HCT116 (cell line): ENCODE measurements around the gene FRMPD1. TPM values are rescaled to one million over a fixed set of nuclear protein-coding genes. Genes with fewer than 3 reads are reported as not detected.

Experiments
- ATAC-seq: fragments of 200-7000 bp; cut with Tn5 transposase; 2 replicates; pipeline ENCODE4 v1.9.1; 2020; ENCODE audit warnings: mild to moderate bottlenecking, moderate library complexity
- BruUV-seq: library from RNA; stranded (reverse); fragments of 400-500 nt; replicated peaks from 2 replicates; lab custom pipeline; 2021; lab: Mats Ljungman, UMichigan
- CTCF ChIA-PET: fragments of 300-600 bp; sonication (Branson Sonifier 250); formaldehyde crosslinking; loops from one replicate; lab custom pipeline; 2021; ENCODE audit warnings: antibody characterized with exemption; lab: Charles Lee
- POLR2A ChIA-PET: fragments of 300-600, 350-600 bp; sonication (Branson Sonifier 250); formaldehyde crosslinking; loops from one replicate; lab custom pipeline; 2021; ENCODE audit warnings: antibody characterized with exemption; lab: Charles Lee
- RAD21 ChIA-PET, 2 experiments: fragments of 300-600 bp; sonication (Branson Sonifier 250); formaldehyde crosslinking; loops; one replicate each; lab custom pipeline; 2023; ENCODE audit warnings: low total read pairs in 2 of 2; ENCODE audit not compliant: uncharacterized antibody in 2 of 2, unreplicated experiment in 2 of 2, low non-redundant PET in 1 of 2; lab: Charles Lee
- DNase-seq: peaks from one replicate; pipeline ENCODE4 v3.0.0-alpha.2; 2010; ENCODE audit warnings: low read depth, low spot score
- H2AFZ ChIP-seq: fragments of 200-600 bp; shearing (Covaris generic), sonication (generic); 2 replicates; pipeline ENCODE4 v1.6.1; 2017; ENCODE audit warnings: low read depth, mixed run types, mixed read lengths, antibody characterized with exemption, low read length; ENCODE audit not compliant: poor library complexity, severe bottlenecking
- H3K27ac ChIP-seq: 2 replicates; pipeline ENCODE4 v1.5.1; 2012; ENCODE audit warnings: low read depth, low read length
- H3K27me3 ChIP-seq: fragments of 200-600 bp; sonication (generic); 2 replicates; pipeline ENCODE4 v1.6.1; 2016; ENCODE audit warnings: mixed run types, low read length, mixed read lengths; ENCODE audit not compliant: insufficient read depth
- H3K36me3 ChIP-seq, 2 experiments: fragments of 200-500 bp in 1 of 2; fragments of 200-600 bp in 1 of 2; sonication (Bioruptor generic) in 1 of 2; sonication (generic) in 1 of 2; 2 replicates each; pipeline versions ENCODE4 v1.5.1 to v1.6.1; 2014 to 2016; ENCODE audit warnings: low read length in 2 of 2, inconsistent platforms in 1 of 2, mixed read lengths in 1 of 2, mixed run types in 1 of 2; ENCODE audit not compliant: insufficient read depth in 2 of 2, control insufficient read depth in 1 of 2
- H3K4me1 ChIP-seq, 2 experiments: fragments of 200-600 bp in 1 of 2; sonication (generic) in 1 of 2; 2 replicates each; pipeline versions ENCODE4 v1.5.1 to v1.6.1; 2012 to 2017; ENCODE audit warnings: low read length in 2 of 2, inconsistent platforms in 1 of 2, mild to moderate bottlenecking in 1 of 2, mixed read lengths in 1 of 2, mixed run types in 1 of 2, moderate library complexity in 1 of 2; ENCODE audit not compliant: insufficient read depth in 2 of 2, control insufficient read depth in 1 of 2
- H3K4me2 ChIP-seq: fragments of 200-600 bp; sonication (generic); 2 replicates; pipeline ENCODE4 v1.6.1; 2017; ENCODE audit warnings: mixed run types, low read length, mixed read lengths
- H3K4me3 ChIP-seq, 2 experiments: fragments of 200-600 bp in 1 of 2; sonication (generic) in 1 of 2; replicated peaks in 1 of 2; 2 replicates each; pipeline ENCODE4 v1.5.1; 2011 to 2016; ENCODE audit warnings: low read length in 2 of 2, control low read depth in 1 of 2, low read depth in 1 of 2, mild to moderate bottlenecking in 1 of 2, mixed read lengths in 1 of 2, mixed run types in 1 of 2
- H3K79me2 ChIP-seq: fragments of 200-600 bp; sonication (generic); 2 replicates; pipeline ENCODE4 v1.6.1; 2017; ENCODE audit warnings: mild to moderate bottlenecking, mixed run types, low read length, moderate library complexity, mixed read lengths; ENCODE audit not compliant: insufficient read depth
- H3K9ac ChIP-seq: fragments of 200-600 bp; sonication (generic); 2 replicates; pipeline ENCODE4 v1.6.1; 2016; ENCODE audit warnings: low read length, mixed read lengths
- H3K9me2 ChIP-seq: fragments of 200-600 bp; sonication (generic), shearing (Covaris generic); 2 replicates; pipeline ENCODE4 v1.6.1; 2017; ENCODE audit warnings: mixed run types, mild to moderate bottlenecking, moderate library complexity; ENCODE audit not compliant: insufficient read depth
- H3K9me3 ChIP-seq, 2 experiments: fragments of 200-500 bp in 1 of 2; fragments of 200-600 bp in 1 of 2; sonication (Bioruptor generic) in 1 of 2; sonication (generic) in 1 of 2; 2 replicates each; pipeline ENCODE4 v1.6.1; 2014 to 2017; ENCODE audit warnings: low read length in 2 of 2, mixed read lengths in 2 of 2, inconsistent platforms in 1 of 2, low read depth in 1 of 2, mild to moderate bottlenecking in 1 of 2, mixed run types in 1 of 2, moderate library complexity in 1 of 2; ENCODE audit not compliant: control insufficient read depth in 1 of 2, insufficient read depth in 1 of 2
- H4K20me1 ChIP-seq: fragments of 200-600 bp; sonication (generic), shearing (Covaris generic); 2 replicates; pipeline ENCODE4 v1.6.1; 2017; ENCODE audit warnings: mixed run types, mild to moderate bottlenecking, moderate library complexity; ENCODE audit not compliant: insufficient read depth
- CBX3 ChIP-seq: IDR thresholded peaks from 2 replicates; pipeline ENCODE4 v1.6.1; 2012; ENCODE audit warnings: low read depth
- CEBPB ChIP-seq: IDR thresholded peaks from 2 replicates; pipeline ENCODE4 v1.6.1; 2012; ENCODE audit warnings: low read depth
- EGR1 ChIP-seq: IDR thresholded peaks from 2 replicates; pipeline ENCODE4 v1.6.1; 2012; ENCODE audit warnings: low read depth
- ELF1 ChIP-seq: IDR thresholded peaks from 2 replicates; pipeline ENCODE4 v1.6.1; 2012; ENCODE audit warnings: low read depth, borderline replicate concordance
- EZH2 ChIP-seq: fragments of 200-600 bp; sonication (generic); IDR thresholded peaks from 2 replicates; pipeline ENCODE4 v1.6.1; 2017; ENCODE audit warnings: antibody characterized with exemption, mixed run types
- FOSL1 ChIP-seq: IDR thresholded peaks from 2 replicates; pipeline ENCODE4 v1.6.1; 2012; ENCODE audit warnings: low read depth
- POLR2A ChIP-seq: IDR thresholded peaks from 2 replicates; pipeline ENCODE4 v1.7.0; 2011; ENCODE audit warnings: borderline replicate concordance; ENCODE audit not compliant: insufficient read depth, insufficient read length; ENCODE audit errors: extremely low read depth
- RAD21 ChIP-seq: IDR thresholded peaks from 2 replicates; pipeline ENCODE4 v1.6.1; 2012; ENCODE audit warnings: low read depth, mild to moderate bottlenecking
- SIN3A ChIP-seq: IDR thresholded peaks from 2 replicates; pipeline ENCODE4 v1.6.1; 2012; ENCODE audit warnings: low read depth
- SP1 ChIP-seq: IDR thresholded peaks from 2 replicates; pipeline ENCODE4 v1.6.1; 2012; ENCODE audit warnings: low read depth
- SRF ChIP-seq: IDR thresholded peaks from 2 replicates; pipeline ENCODE4 v1.6.1; 2012; ENCODE audit warnings: low read depth
- TCF7L2 ChIP-seq: IDR thresholded peaks from 2 replicates; pipeline ENCODE4 v1.7.0; 2011; ENCODE audit warnings: borderline replicate concordance, inconsistent platforms; ENCODE audit not compliant: insufficient read depth, insufficient read length; ENCODE audit errors: extremely low read depth
- YY1 ChIP-seq: IDR thresholded peaks from 2 replicates; pipeline ENCODE4 v1.6.1; 2011; ENCODE audit warnings: low read length, low read depth, moderate library complexity, mild to moderate bottlenecking; ENCODE audit not compliant: insufficient replicate concordance; ENCODE audit errors: extremely low read depth
- ZFX ChIP-seq: fragments of 450-650 bp; IDR thresholded peaks from 2 replicates; pipeline ENCODE4 v1.6.1; 2017
- ZNF274 ChIP-seq: fragments of 200-500 bp; sonication (Bioruptor generic); IDR thresholded peaks from 2 replicates; pipeline ENCODE4 v1.6.1; 2014; ENCODE audit warnings: mild to moderate bottlenecking, low read depth, low read length, inconsistent platforms
- intact Hi-C: fragments of 100-400 bp; cut with micrococcal nuclease; formaldehyde crosslinking; loops from 2 replicates; pipeline ENCODE4 v1.10.0; 2022
- total RNA-seq: library from RNA; stranded (reverse); gene quantifications from one replicate; pipeline ENCODE4 v1.2.1, GENCODE V29; 2021; ENCODE audit not compliant: unreplicated experiment
- TF ChIP-seq, protein P1 (sequence below): IDR thresholded peaks from 2 replicates; pipeline ENCODE4 v1.6.1; 2012
- TF ChIP-seq, protein P2 (sequence below): IDR thresholded peaks from 2 replicates; pipeline ENCODE4 v1.6.1; 2012
- TF ChIP-seq, protein P3 (sequence below), 3 experiments: fragments of 200-600 bp in 1 of 3; sonication (generic) in 1 of 3; IDR thresholded peaks in 2 of 3; conservative IDR thresholded peaks in 1 of 3; 2 replicates each; pipeline ENCODE4 v1.5.1; 2012 to 2017; ENCODE audit warnings: low read depth in 2 of 3, low read length in 2 of 3, antibody characterized with exemption in 1 of 3, borderline replicate concordance in 1 of 3, control low read depth in 1 of 3, mild to moderate bottlenecking in 1 of 3, mixed read lengths in 1 of 3, mixed run types in 1 of 3, moderate library complexity in 1 of 3; ENCODE audit not compliant: insufficient read depth in 1 of 3

Gene FRMPD1
- total RNA-seq, 1 experiment from 2014 or later = 0.52 TPM

DNA sequence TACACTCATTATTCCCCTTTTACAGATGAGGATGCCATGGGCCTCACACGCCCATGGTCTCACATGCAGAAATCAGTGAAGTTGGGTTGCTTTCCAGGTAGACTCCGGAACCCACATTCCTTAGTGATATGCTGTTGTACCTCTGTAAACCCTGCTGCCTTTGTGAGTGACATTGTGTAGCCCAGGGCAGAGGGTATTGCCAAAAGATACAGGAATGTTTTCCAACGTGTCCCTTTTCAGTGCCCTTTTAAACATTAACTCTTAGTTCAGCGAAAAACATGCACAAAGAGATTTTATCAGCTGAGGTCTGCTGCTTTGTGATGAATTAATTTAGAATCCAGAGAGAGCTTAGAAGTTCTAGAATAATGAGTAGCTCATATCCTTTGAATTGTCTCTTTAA, 64.5 kb downstream of the FRMPD1 start:
- Histone ChIP-seq H3K4me3 (no peak overlapping the region), H3K9me2 (no peaks in the 10 kb centered on the region), H4K20me1 (no peaks in the 10 kb centered on the region), H3K4me2 (no peak overlapping the region), H3K27me3 (no peaks in the 10 kb centered on the region), H3K36me3 (no peaks in the 10 kb centered on the region), H3K27ac (no peak overlapping the region), H3K79me2 (no peaks in the 10 kb centered on the region), H3K4me1 (no peaks in the 10 kb centered on the region), H3K9ac (no peak overlapping the region), H3K9me3 (no peaks in the 10 kb centered on the region), H2AFZ (no peak overlapping the region)
- intact Hi-C loops = no loop called here
- no TSS peak for BruUV-seq
- ChIA-PET CTCF (no interaction called here), RAD21 (no interaction called here), POLR2A (no interaction called here)
- no peak for DNase-seq
- no peak for ATAC-seq
- TF ChIP-seq YY1 = no peak
- no peak for TF ChIP-seq CBX3
- TF ChIP-seq EGR1 = no peak
- no peak for TF ChIP-seq TCF7L2
- no peak for TF ChIP-seq SIN3A
- TF ChIP-seq, protein P1, sequence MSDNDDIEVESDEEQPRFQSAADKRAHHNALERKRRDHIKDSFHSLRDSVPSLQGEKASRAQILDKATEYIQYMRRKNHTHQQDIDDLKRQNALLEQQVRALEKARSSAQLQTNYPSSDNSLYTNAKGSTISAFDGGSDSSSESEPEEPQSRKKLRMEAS = no peak
- TF ChIP-seq, protein P2, sequence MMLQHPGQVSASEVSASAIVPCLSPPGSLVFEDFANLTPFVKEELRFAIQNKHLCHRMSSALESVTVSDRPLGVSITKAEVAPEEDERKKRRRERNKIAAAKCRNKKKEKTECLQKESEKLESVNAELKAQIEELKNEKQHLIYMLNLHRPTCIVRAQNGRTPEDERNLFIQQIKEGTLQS = no peak
- TF ChIP-seq FOSL1 = no peak
- no peak for TF ChIP-seq EZH2
- TF ChIP-seq CEBPB = no peak
- TF ChIP-seq ZNF274 = no peak
- no peak for TF ChIP-seq SRF
- no peak for TF ChIP-seq SP1
- TF ChIP-seq RAD21 = no peak
- no peak for TF ChIP-seq POLR2A
- no peak for TF ChIP-seq ZFX
- TF ChIP-seq, protein P3, sequence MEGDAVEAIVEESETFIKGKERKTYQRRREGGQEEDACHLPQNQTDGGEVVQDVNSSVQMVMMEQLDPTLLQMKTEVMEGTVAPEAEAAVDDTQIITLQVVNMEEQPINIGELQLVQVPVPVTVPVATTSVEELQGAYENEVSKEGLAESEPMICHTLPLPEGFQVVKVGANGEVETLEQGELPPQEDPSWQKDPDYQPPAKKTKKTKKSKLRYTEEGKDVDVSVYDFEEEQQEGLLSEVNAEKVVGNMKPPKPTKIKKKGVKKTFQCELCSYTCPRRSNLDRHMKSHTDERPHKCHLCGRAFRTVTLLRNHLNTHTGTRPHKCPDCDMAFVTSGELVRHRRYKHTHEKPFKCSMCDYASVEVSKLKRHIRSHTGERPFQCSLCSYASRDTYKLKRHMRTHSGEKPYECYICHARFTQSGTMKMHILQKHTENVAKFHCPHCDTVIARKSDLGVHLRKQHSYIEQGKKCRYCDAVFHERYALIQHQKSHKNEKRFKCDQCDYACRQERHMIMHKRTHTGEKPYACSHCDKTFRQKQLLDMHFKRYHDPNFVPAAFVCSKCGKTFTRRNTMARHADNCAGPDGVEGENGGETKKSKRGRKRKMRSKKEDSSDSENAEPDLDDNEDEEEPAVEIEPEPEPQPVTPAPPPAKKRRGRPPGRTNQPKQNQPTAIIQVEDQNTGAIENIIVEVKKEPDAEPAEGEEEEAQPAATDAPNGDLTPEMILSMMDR (IDR thresholded peaks at IDR 0.05 in 2 of 3, conservative IDR thresholded peaks at IDR 0.05 in 1 of 3; ENCODE audit: borderline replicate concordance in 1 of 3, insufficient read depth in 1 of 3, low read depth in 2 of 3, low read length in 2 of 3) = no peak
- no peak for TF ChIP-seq ELF1
